ENCODE data around the gene CIROP.

The CIROP gene

DNA sequence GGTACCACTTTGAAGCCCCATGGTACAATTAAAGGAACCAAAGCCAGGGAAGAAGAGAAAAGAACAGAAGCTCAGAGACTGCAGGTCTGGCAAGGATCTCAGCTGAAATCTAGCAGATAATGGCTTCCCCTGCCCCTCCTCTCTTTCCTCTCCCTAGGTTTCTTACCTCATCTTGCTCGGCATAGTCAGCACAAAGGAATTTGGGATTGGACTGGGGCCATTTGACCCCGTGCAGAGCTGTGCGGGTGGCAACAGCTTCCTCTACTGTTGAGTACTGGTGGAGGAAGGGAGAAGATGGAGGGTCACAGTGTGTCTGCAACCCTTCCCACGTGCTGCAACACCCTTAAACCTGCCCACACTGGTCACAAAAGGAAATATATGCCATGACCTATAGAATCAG, 42.8 kb downstream of the CIROP start:
- in situ Hi-C loops (cut with MboI; ENCODE audit: low pct_unique_long_range_greater_than_20kb, low sequenced_read_pairs, unreplicated experiment): no loop called here
- TF ChIP-seq, protein P1, sequence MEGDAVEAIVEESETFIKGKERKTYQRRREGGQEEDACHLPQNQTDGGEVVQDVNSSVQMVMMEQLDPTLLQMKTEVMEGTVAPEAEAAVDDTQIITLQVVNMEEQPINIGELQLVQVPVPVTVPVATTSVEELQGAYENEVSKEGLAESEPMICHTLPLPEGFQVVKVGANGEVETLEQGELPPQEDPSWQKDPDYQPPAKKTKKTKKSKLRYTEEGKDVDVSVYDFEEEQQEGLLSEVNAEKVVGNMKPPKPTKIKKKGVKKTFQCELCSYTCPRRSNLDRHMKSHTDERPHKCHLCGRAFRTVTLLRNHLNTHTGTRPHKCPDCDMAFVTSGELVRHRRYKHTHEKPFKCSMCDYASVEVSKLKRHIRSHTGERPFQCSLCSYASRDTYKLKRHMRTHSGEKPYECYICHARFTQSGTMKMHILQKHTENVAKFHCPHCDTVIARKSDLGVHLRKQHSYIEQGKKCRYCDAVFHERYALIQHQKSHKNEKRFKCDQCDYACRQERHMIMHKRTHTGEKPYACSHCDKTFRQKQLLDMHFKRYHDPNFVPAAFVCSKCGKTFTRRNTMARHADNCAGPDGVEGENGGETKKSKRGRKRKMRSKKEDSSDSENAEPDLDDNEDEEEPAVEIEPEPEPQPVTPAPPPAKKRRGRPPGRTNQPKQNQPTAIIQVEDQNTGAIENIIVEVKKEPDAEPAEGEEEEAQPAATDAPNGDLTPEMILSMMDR (IDR thresholded peaks at IDR 0.05; ENCODE audit: extremely low read depth, insufficient read depth, missing control alignments): no peak
- DNase-seq (ENCODE audit: low spot score): no peak

DNA sequence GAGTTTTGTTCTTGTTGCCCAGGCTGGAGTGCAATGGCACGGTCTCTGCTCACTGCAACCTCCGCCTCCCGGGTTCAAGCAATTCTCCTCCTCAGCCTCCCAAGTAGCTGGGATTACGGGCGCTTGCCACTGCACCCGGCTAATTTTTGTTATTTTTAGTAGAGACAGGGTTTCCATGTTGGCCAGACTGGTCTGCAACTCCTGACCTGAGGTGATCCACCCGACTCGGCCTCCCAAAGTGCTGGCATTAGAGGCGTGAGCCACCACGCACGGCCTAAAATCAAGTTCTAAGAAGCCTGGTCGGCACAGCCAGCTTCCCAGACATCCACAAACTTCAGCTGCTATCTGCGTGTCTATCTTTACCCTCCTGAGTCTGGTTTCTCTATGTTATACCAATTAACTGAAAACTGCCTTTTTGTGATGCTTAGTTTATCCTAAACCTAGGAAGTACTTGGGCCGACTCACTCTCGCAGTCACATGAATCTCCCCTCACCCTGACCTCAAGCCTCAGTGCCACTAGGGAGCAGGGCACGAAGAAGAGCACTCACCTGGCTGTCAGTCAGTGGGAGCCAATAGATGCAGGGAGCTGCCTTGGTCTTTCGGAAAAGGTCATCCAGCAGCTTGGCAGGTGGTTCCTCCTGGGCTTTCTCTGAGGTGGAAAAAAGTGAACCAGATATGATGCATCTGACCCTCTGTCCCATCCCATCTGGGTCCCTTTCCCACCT, 44.1 kb downstream of the CIROP start:
- DNase-seq (ENCODE audit: low spot score): no peak
- in situ Hi-C loops (cut with MboI; ENCODE audit: low pct_unique_long_range_greater_than_20kb, low sequenced_read_pairs, unreplicated experiment): no loop called here
- TF ChIP-seq, protein P1 (IDR thresholded peaks at IDR 0.05; ENCODE audit: extremely low read depth, insufficient read depth, missing control alignments): no peak

DNA sequence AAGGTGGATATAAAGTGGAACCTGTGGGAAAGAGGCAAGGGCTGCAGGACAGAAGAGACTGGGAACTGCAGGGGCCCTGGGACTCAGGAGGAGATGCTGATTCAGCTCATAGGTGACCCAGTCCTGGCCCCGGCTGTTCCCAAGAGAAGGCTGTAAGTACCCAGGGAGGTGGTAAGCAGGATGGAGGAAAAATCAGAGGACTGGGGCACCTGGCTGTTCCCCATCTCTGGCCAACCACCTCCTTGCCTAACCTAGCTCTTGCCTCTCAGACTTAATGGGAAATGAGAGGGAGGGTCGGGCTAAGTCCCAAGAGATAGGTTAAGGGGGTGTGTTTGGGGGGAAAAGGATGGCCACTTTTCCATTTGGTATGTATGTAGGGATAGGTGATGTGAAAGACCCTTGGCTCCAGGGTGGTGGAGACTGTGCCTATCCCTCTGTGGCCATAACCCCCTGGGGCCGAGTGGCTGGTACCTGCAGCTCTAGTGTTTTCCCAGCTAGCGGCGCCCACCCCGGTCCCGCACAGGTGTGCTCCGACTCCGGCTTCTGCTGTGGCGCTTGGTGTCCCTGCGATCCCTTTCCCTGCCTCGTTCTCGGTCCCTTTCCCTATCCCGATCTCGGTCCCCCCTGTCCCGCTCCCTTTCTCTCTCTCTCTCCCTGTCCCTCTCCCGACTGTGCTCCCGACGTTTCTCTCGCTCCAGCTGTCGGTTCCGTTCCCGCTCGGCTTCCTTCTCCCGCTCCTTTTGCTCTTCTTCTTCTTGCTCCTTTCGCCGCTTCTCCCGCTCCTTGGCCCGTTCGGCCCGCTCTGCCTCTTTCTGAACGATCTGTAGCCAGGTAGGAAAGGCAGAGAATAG, 45.9 kb downstream of the CIROP start:
- in situ Hi-C loops (cut with MboI; ENCODE audit: low pct_unique_long_range_greater_than_20kb, low sequenced_read_pairs, unreplicated experiment): loop anchor here (10.0 kb wide), 1 partner anchor 84 kb away; no protein-coding TSS in a partner anchor

DNA sequence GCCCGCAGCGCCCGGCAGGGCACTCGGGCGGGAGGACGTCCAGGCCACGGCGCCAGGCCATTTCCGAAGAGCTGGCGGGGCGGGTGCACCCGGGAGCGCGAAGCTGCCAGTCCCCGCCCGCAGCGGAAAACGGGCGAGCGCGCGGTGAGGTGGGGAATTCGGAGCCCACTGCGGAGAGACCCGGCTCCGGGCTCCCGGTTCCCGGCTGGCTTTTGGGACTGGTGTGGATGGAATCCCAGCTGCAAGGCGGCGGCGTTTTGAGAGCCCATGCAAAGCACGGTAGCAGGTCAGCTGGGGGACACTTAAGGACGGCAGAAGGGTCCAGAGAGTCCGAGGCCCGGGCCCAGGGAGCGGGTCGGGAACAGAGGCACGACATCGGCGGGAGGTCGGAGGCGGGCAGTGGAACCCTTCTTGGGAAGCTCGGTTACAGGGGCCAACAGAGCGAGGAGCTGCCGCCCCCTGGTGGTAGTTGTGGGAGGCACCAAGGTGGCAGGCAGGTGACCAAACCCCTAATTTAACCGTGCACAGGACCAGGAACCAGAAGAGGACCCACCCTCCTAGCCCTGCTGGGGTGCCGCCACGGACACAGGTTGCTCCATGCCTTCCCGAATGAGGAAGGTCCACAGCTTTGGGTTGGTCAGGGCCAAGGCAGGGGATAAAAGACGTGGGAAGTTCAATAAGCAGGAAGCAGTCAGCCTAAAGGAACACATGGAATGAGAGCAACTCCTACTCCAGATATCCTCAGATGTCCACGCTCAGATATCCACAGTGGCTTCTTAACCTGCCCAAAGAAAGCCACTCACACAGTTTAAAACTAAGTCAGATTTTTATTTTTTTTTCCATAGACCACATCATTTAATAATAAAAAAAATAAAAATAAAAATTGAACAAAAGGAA, 46.8 kb downstream of the CIROP start:
- TF ChIP-seq, protein P1 (IDR thresholded peaks at IDR 0.05; ENCODE audit: extremely low read depth, insufficient read depth, missing control alignments): peak; percentile 93
- in situ Hi-C loops (cut with MboI; ENCODE audit: low pct_unique_long_range_greater_than_20kb, low sequenced_read_pairs, unreplicated experiment): loop anchor here (10.0 kb wide), 1 partner anchor 83 kb away; no protein-coding TSS in a partner anchor
- peak; percentile 95 for DNase-seq (ENCODE audit: low spot score)

More for the DNA sequence above, 45.9 kb downstream of the CIROP start:
- TF ChIP-seq, protein P1 (IDR thresholded peaks at IDR 0.05; ENCODE audit: extremely low read depth, insufficient read depth, missing control alignments): no peak
- DNase-seq (ENCODE audit: low spot score): no peak

DNA sequence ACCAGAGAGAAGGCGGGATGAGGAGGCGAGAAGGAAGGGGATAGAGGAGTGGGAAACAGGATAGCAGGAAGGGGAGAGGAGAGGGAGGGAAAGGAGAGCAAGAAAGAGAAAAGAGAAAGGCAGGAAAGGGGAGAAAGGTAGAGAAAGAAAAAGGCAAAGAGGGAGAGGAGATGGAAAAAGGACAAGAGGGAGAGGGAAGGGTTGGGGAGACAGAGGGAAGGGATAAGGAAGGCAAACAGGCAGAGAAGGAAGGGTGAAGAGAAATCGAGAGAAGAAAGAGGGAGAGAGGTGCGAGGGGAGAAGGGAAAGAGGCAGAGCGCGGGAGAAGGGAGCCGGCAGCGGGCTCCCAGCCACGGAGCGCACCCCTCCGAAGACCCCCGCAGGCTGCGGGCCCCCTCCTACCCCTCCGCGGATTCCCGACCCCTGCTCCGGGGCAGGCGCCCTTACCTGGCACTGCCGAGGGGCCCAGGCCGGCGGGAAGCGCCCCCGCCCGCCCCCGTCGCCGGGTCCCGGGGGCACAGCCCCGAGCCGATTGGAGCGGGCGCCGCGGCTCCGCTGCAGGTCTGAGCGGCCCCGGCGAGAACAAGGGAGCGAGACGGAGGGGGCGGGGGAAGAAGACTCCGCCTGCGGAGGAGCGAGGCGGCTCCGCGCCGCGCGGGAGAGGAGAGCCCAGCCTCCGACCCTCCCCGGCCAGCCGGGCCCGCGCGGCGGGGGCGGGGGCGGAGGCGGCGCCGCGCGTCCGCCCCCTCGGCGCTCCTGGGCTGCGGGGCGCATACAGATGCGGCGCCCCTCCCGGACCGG, 47.6 kb downstream of the CIROP start, which contains the start of gene CDH24:
Gene CDH24 (minus strand): TSS at position 565 of the 801 bp plus-strand sequence. CDS start 1,787 bp downstream, outside the sequence.
- peak; percentile 92 for DNase-seq (ENCODE audit: low spot score)
- TF ChIP-seq, protein P1 (IDR thresholded peaks at IDR 0.05; ENCODE audit: extremely low read depth, insufficient read depth, missing control alignments): no peak
- in situ Hi-C loops (cut with MboI; ENCODE audit: low pct_unique_long_range_greater_than_20kb, low sequenced_read_pairs, unreplicated experiment): loop anchor here (10.0 kb wide), 1 partner anchor 82 kb away; no protein-coding TSS in a partner anchor

Measured in GM13977 (cell line).